Right lobe of liver (tissue), 6 donors: Measurements from ENCODE around the gene TMEM131. TPM values are rescaled to one million over a fixed set of nuclear protein-coding genes. Genes with fewer than 3 reads are reported as not detected.
"Not testable (repeated sequence)": the region's sequence is repeated elsewhere in the genome, so short reads cannot be mapped to it uniquely, and the experiment has no call there.

Source experiments
- ATAC-seq, 4 donors: fragments of 200-7000 bp; cut with Tn5 transposase; one replicate each; pipeline ENCODE4 v1.9.1; 2020; ENCODE audit warnings: mild to moderate bottlenecking in 4 of 4, moderate library complexity in 4 of 4
- DNase-seq, 3 donors: peaks; one replicate each; pipeline ENCODE4 v3.0.0-alpha.2; 2020
- H3K27ac ChIP-seq, 3 donors: fragments of 200-600 bp; one replicate each; pipeline ENCODE4 v1.8.0; 2022
- H3K27me3 ChIP-seq, 2 donors: fragments of 200-600 bp; one replicate each; pipeline ENCODE4 v1.8.0; 2022
- H3K36me3 ChIP-seq, 4 donors: fragments of 200-600 bp; sonication (generic) in 1 of 4; one replicate each; pipeline versions ENCODE4 v1.5.1 to v1.8.0; 2017 to 2022; ENCODE audit warnings: control low read depth in 1 of 4
- H3K4me1 ChIP-seq, 4 donors: fragments of 200-600 bp; sonication (generic) in 1 of 4; one replicate each; pipeline versions ENCODE4 v1.5.1 to v1.8.0; 2017 to 2022; ENCODE audit warnings: control low read depth in 1 of 4
- H3K4me3 ChIP-seq, 3 donors: fragments of 200-600 bp; one replicate each; pipeline ENCODE4 v1.8.0; 2022
- H3K9me3 ChIP-seq, 4 donors: fragments of 200-600 bp; sonication (generic) in 1 of 4; one replicate each; pipeline versions ENCODE4 v1.5.1 to v1.8.0; 2017 to 2022; ENCODE audit warnings: control low read depth in 1 of 4
- CTCF ChIP-seq, 4 donors: fragments of 200-600 bp in 3 of 4; fragments of 450-650 bp in 1 of 4; IDR thresholded peaks; one replicate each; pipeline versions ENCODE4 v1.5.1 to v1.8.0; 2016 to 2022; ENCODE audit warnings: antibody characterized with exemption in 4 of 4, mild to moderate bottlenecking in 2 of 4
- POLR2A ChIP-seq: fragments of 450-650 bp; IDR thresholded peaks from one replicate; pipeline ENCODE4 v1.6.1; 2017; ENCODE audit warnings: antibody characterized with exemption, mild to moderate bottlenecking
- WGBS: methylation state at CpG from one replicate; pipeline ENCODE4 v1.1.6; 2018; ENCODE audit warnings: low coverage, low lambda C conversion rate; ENCODE audit not compliant: insufficient coverage; ENCODE audit errors: missing lambda C conversion rate; 5-methylcytosine and 5-hydroxymethylcytosine counted together
- intact Hi-C, 2 donors: fragments of 100-400 bp; cut with DNase I; formaldehyde crosslinking; loops; one replicate each; pipeline versions ENCODE4 v1.11.2 to v1.14.1; 2022
- total RNA-seq, 6 experiments: library from RNA; depleted of rRNA in 2 of 6; stranded (reverse); fragments of >200 nt in 2 of 6; fragmentation: NEBNext Ultra II Directional in 3 of 6; extraction: Animal tissue kit (Norgen Biotek cat#: 25700) in 3 of 6; gene quantifications; one replicate each; pipeline versions ENCODE4 v1.1.0 to v1.2.4, GENCODE V29; 2016 to 2023
- donor health status: DM: no; HTN: yes; CAD: no.
- donor health status: DM: no; HTN: no; CAD: no.
- donor health status: DM: no; HTN: no; CAD: no.
- donor health status: DM: no; HTN: yes; CAD: no.
- donor health status: DM: no; HTN: yes; CAD: no.

The TMEM131 gene
- total RNA-seq, 6 experiments from 2014 or later, result 14.8 to 34.0 (median 17.8) TPM

- ATAC-seq, result no peak
- H3K9me3 ChIP-seq, result no peaks in the 10 kb centered on the region
- H3K27ac ChIP-seq, result no peak overlapping the region
- H3K4me1 ChIP-seq, result peaks cover 0 to 9% (median 2%) of the 10 kb centered on the region in 4 donors
- no peak overlapping the region for H3K4me3 ChIP-seq
- intact Hi-C loops, result no loop called here
- 68% methylated on average over 2 of the region's 2 CpGs for WGBS
- H3K27me3 ChIP-seq, result no peaks in the 10 kb centered on the region
- no peak for DNase-seq
- TF ChIP-seq POLR2A (no peak), CTCF (IDR thresholded peaks at IDR 0.05) (no peak)
- H3K36me3 ChIP-seq, result peaks cover 0 to 8% (median 0%) of the 10 kb centered on the region in 4 donors
Observed at GRCh38 chr2:97844311-97844859, 151.4 kb downstream of the TMEM131 start.

- TF ChIP-seq POLR2A (no peak), CTCF (IDR thresholded peaks at IDR 0.05) (no peak)
- no peak for ATAC-seq
- H3K36me3 ChIP-seq, result peaks cover 0 to 8% (median 0%) of the 10 kb centered on the region in 4 donors
- H3K27me3 ChIP-seq, result no peaks in the 10 kb centered on the region
- no peak overlapping the region for H3K27ac ChIP-seq
- no peaks in the 10 kb centered on the region for H3K9me3 ChIP-seq
- WGBS, result 96% methylated on average over 3 of the region's 6 CpGs
- intact Hi-C loops, result no loop called here
- no peak overlapping the region for H3K4me3 ChIP-seq
- H3K4me1 ChIP-seq, result peaks cover 0 to 7% (median under 1%) of the 10 kb centered on the region in 4 donors
- DNase-seq, result no peak
Observed at GRCh38 chr2:97840198-97840597, 155.6 kb downstream of the TMEM131 start.

- peak; percentile 67 to 92 (median 88) for ATAC-seq
- no peaks in the 10 kb centered on the region for H3K9me3 ChIP-seq
- peak overlapping the region in 1 of 3 donors; percentile 71 for H3K27ac ChIP-seq
Observed at GRCh38 chr2:97834610-97835009, 161.1 kb downstream of the TMEM131 start.

GRCh38 chr2:97831121-97831520 is 164.6 kb downstream of the TMEM131 start:
- no peak for DNase-seq
- Histone ChIP-seq H3K27me3 (no peaks in the 10 kb centered on the region), H3K36me3 (no peaks in the 10 kb centered on the region), H3K4me1 (peaks cover 0 to 4% (median 0%) of the 10 kb centered on the region in 4 donors), H3K9me3 (no peaks in the 10 kb centered on the region), H3K4me3 (no peak overlapping the region), H3K27ac (no peak overlapping the region)
- intact Hi-C loops, result no loop called here
- WGBS, result 87% methylated on average over 2 of the region's 2 CpGs
- TF ChIP-seq CTCF (IDR thresholded peaks at IDR 0.05) (no peak), POLR2A (no peak)
- ATAC-seq, result no peak

More at GRCh38 chr2:97834610-97835009, 161.1 kb downstream of the TMEM131 start:
- intact Hi-C loops, result no loop called here
- no peaks in the 10 kb centered on the region for H3K36me3 ChIP-seq
- DNase-seq, result no peak
- peaks cover 0 to 4% (median 0%) of the 10 kb centered on the region in 4 donors for H3K4me1 ChIP-seq
- H3K4me3 ChIP-seq, result no peak overlapping the region
- TF ChIP-seq CTCF (IDR thresholded peaks at IDR 0.05) (no peak), POLR2A (no peak)
- H3K27me3 ChIP-seq, result no peaks in the 10 kb centered on the region
- WGBS, result 17% methylated on average over 1 of the region's 1 CpG

GRCh38 chr2:97829255-97829654 is 166.5 kb downstream of the TMEM131 start:
- H3K4me1 ChIP-seq, DNase-seq, H3K4me3 ChIP-seq, intact Hi-C loops, H3K27me3 ChIP-seq, H3K9me3 ChIP-seq, H3K27ac ChIP-seq, H3K36me3 ChIP-seq, ATAC-seq: not testable (repeated sequence)
- 89% methylated on average over 7 of the region's 10 CpGs for whole genome bisulfite sequencing

GRCh38 chr2:97827013-97827412 is 168.7 kb downstream of the TMEM131 start:
- H3K27me3 ChIP-seq, DNase-seq, H3K4me3 ChIP-seq, H3K36me3 ChIP-seq, ATAC-seq, intact Hi-C loops, H3K27ac ChIP-seq, H3K9me3 ChIP-seq, H3K4me1 ChIP-seq: not testable (repeated sequence)
- WGBS, result 98% methylated on average over 15 of the region's 19 CpGs

- H3K27me3 ChIP-seq, H3K27ac ChIP-seq, intact Hi-C loops, H3K4me3 ChIP-seq, DNase-seq, H3K4me1 ChIP-seq, H3K36me3 ChIP-seq, ATAC-seq, H3K9me3 ChIP-seq: not testable (repeated sequence)
- 50% methylated on average over 3 of the region's 3 CpGs for WGBS
Observed at GRCh38 chr2:97826266-97826847, 169.4 kb downstream of the TMEM131 start.

- H3K9me3 ChIP-seq, H3K36me3 ChIP-seq, ATAC-seq, intact Hi-C loops, DNase-seq, H3K27me3 ChIP-seq, H3K27ac ChIP-seq, H3K4me3 ChIP-seq, H3K4me1 ChIP-seq: not testable (repeated sequence)
- 29% methylated on average over 2 of the region's 2 CpGs for WGBS
Observed at GRCh38 chr2:97824011-97824410, 171.7 kb downstream of the TMEM131 start.
